Stimulated activated CD4-positive, alpha-beta T cell treated with anti-CD3 and anti-CD28 coated beads, Interleukin-15, amount 100 ng/mL, for 48 hours (primary cell): ENCODE data around the gene ABHD15.
A peak's percentile ranks its signal among the peaks of the same experiment; 100 is the strongest.

Experiments
- DNase-seq, 2 donors: peaks; one replicate each; pipeline ENCODE4 v3.0.0-alpha.2; 2020; ENCODE audit warnings: low read depth in 2 of 2

The ABHD15 gene

GRCh38 chr17:29583324-29584248 is 16.7 kb upstream of the ABHD15 start:
- no peak for DNase-seq

DNA sequence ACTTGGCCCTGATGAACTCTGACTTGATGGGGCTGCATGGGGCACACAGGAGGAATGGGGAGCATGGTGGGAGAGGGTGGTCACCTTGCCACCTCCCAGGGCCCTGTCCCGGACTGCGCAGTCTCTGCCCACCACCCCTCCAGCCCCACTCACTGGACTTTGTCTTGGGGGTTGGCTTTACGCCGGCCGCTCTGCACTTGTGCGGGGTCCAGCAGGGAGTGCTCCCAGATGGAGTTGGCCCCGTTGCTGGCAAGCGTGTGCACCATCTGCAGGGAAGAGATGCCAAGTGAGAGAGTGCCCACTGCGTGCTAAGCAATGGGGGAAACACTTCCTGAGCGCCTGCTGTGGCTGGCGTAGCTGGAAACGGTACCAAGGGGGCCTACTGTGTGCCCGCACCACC is 15.9 kb upstream of the ABHD15 start:
- DNase-seq = no peak

DNA sequence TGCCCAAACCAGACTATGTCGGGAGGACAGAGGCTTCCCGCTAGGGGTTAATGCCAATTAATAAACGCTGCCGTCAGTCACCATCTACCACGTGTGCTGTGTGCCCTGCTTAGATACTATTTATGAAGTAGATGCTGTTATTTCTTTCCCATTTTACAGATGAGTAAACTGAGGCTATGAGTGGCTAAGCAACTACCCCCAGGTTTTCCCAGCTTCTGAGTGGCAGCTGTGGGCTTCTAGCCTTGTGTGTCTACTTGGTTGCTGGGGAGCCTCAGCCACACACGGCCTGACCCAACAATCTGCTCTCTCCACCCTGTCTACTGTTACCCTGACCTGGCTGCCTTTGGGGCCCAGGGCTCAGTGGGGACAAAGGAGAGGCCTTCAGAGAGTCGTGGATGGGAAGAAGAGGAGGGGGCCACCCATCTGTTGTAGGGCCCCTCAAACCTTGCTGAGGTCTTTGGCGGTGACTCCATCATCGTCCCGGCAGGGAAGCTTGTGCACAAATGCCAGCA is 15.5 kb upstream of the ABHD15 start:
- DNase-seq = no peak

- no peak for DNase-seq
Measured at GRCh38 chr17:29581583-29582253, 14.9 kb upstream of the ABHD15 start.

- DNase-seq = peak; percentile 85 to 89
Measured at GRCh38 chr17:29579866-29580771, 13.3 kb upstream of the ABHD15 start.

GRCh38 chr17:29578626-29579485 is 12.0 kb upstream of the ABHD15 start:
- DNase-seq = no peak

- DNase-seq = no peak
Measured at GRCh38 chr17:29577385-29578211, 10.8 kb upstream of the ABHD15 start.

DNA sequence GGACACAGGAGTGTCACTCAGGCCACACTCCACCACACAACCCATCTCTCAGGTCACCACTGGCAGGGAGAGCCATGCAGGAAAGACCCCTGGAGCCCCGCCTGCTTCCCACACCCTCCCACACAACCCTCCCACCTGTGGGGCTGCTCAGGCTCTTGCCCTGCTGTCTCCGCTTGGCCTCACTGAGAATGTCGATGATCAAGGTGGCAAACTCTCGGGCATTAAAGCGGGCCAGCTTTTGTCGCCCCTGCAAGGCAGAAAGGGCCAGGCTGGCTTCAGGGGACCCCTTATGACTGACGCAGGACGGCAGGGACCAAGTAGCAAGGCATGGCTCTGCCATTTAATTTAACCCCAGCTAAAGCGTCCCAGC is 10.1 kb upstream of the ABHD15 start:
- no peak for DNase-seq

DNA sequence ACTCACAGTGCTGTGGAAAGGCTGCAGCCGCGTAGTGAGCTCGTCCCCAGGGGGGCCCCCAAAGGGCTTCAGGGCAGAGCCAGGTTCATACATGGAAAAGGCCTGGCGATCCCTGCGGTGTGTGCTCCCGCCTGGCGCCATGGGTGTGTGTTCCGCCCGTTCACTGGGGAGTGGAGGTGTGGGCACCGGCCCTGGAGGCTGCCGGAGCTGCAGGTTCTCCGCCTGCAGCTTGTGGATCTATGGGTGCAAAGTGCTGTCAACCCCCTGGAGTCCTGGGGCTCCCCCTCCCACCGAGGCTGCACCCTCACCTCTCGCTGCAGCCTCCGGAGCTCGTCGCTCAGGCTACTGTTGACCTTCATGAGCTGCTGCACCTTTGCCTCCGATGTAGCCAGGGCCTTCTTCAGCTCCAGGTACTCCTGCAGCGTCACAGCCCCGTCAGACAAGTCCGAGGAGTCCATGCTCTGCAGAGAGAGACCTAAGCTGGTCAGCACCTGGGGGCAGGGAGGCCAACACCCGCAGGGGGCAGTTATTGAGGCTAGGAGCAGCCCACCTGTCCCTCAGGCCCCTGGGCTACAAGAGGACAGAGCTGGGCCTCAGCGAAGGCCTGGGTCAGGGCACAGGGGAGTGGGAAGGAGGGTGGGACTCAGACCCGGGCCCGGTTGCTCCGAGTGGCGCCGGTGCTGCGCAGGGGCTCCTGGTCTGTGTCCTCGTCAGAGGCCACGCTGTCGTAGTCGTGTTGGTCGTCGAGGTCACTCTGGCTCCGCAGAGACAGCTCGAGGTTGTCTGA is 9.6 kb upstream of the ABHD15 start:
- DNase-seq = no peak

DNA sequence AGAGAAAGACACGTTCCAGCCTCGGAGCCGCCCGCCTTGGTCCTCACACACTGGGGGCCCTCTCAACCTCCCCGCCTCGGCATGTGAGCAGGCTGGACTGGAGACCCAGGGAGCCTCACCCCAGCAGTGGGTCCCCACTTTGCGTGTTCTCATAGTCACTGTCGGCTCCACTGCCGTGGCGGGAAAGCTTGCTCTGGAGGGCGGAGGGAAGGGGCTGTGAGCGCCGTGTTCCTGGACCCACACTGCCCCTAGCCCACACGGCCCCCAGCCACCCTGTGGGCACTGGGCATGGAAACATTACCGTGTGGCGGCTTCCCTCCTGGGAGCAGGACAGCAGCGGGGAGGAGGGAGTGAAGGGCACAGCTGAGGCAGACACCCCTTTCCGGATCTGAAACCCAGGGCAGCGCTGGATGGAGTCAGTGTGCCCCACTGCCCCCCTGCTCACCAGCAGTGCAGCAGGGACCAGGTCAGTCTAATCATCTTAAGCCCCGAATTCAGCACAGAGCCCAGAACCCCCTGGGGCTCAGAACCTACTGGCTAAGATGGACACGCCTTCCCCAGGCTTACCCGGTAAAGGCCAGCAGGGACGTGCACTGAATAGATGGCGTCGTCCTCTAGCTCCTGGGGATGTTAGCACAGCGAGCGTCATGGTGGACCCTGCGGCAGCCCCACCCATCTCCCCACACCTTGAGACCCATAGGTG is 8.8 kb upstream of the ABHD15 start:
- no peak for DNase-seq

GRCh38 chr17:29574732-29575510 is 8.1 kb upstream of the ABHD15 start:
- no peak for DNase-seq

GRCh38 chr17:29573871-29574731 is 7.3 kb upstream of the ABHD15 start:
- DNase-seq = no peak

DNA sequence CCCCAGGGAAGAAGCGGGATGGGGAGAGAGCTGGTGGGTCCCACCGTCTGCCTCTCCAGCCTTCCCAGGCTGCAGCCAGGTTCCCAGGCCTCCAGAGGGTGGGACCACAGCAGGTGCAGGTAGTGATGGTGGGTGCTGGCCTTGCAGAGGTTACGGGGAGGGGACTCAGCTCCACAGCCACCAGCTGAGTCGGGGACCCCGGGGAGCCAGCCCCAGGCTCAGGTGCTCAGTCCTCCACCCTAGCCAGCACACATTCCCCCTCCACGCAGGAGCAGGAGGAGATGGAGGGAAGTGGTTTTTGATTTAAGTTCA is 6.7 kb upstream of the ABHD15 start:
- DNase-seq = no peak

- peak in 1 of 2 donors; percentile 54 for DNase-seq
Measured at GRCh38 chr17:29572691-29573557, 6.1 kb upstream of the ABHD15 start.

DNA sequence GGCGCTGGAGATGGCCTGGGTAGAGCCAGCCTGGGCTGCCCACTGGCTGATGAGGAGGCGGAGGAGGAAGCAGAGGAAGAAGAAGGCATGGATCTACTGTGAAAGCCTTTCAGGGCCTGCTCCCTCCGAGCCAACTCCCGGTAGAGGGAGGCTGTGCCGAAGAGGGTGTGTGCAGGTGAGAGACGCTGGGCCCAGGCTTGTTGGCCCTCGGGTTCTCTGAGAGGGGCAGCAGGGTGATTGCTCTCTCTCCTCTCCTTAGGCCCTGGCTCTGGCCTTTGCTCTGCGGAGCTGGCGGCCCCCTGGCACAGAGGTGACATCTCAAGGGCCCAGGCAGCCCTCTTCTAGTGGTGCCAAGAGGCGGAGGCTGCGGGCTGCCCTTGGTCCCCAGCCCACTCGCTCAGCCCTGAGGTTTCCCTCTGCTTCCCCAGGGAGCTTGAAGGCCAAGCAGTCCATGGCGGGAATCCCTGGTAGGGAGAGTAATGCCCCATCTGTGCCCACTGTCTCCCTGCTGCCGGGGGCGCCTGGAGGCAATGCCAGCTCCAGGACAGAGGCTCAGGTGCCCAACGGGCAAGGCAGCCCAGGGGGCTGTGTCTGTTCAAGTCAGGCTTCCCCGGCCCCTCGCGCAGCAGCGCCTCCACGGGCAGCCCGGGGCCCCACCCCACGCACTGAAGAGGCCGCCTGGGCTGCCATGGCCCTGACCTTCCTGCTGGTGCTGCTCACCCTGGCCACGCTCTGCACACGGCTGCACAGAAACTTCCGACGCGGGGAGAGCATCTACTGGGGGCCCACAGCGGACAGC is 5.2 kb upstream of the ABHD15 start:
- no peak for DNase-seq
